NCI-H1048 (cell line): ENCODE results near the gene RMI2.

ENCODE experiments used
- DNase-seq: peaks from one replicate; lab custom pipeline; 2025; lab: John Stamatoyannopoulos, UW

RMI2 gene

GRCh38 chr16:11328172-11329070 is 16.8 kb upstream of the RMI2 start:
- no peak for DNase-seq

GRCh38 chr16:11329071-11329491 is 16.2 kb upstream of the RMI2 start:
- DNase-seq: no peak

- no peak for DNase-seq
Measured at GRCh38 chr16:11329891-11330290, 15.4 kb upstream of the RMI2 start.

- no peak for DNase-seq
Measured at GRCh38 chr16:11330526-11331237, 14.6 kb upstream of the RMI2 start.

- DNase-seq: no peak
Measured at GRCh38 chr16:11331967-11332366, 13.3 kb upstream of the RMI2 start.

GRCh38 chr16:11333010-11333409 is 12.2 kb upstream of the RMI2 start:
- no peak for DNase-seq

- no peak for DNase-seq
Measured at GRCh38 chr16:11333702-11334101, 11.6 kb upstream of the RMI2 start.

- no peak for DNase-seq
Measured at GRCh38 chr16:11334831-11335404, 10.3 kb upstream of the RMI2 start.

- no peak for DNase-seq
Measured at GRCh38 chr16:11339075-11339474, 6.2 kb upstream of the RMI2 start.

GRCh38 chr16:11340710-11341109 is 4.5 kb upstream of the RMI2 start:
- no peak for DNase-seq

GRCh38 chr16:11341371-11341770 is 3.9 kb upstream of the RMI2 start:
- no peak for DNase-seq

GRCh38 chr16:11342021-11342855 is 3.0 kb upstream of the RMI2 start:
- no peak for DNase-seq

GRCh38 chr16:11346700-11347319 is 1.6 kb downstream of the RMI2 start:
- no peak for DNase-seq

- DNase-seq: no peak
Measured at GRCh38 chr16:11347831-11348230, 2.6 kb downstream of the RMI2 start.

- DNase-seq: no peak
Measured at GRCh38 chr16:11348737-11349598, 3.7 kb downstream of the RMI2 start.

GRCh38 chr16:11349599-11350276 is 4.5 kb downstream of the RMI2 start:
- DNase-seq: no peak

GRCh38 chr16:11350519-11350918 is 5.3 kb downstream of the RMI2 start:
- no peak for DNase-seq

- DNase-seq: no peak
Measured at GRCh38 chr16:11350921-11351335, 5.7 kb downstream of the RMI2 start.

GRCh38 chr16:11353158-11353557 is 7.9 kb downstream of the RMI2 start:
- no peak for DNase-seq

- DNase-seq: no peak
Measured at GRCh38 chr16:11354407-11354732, 9.1 kb downstream of the RMI2 start.
